Keratinocyte (primary cell): ENCODE measurements around the gene SGCG. TPM values are rescaled to one million over a fixed set of nuclear protein-coding genes. Genes with fewer than 3 reads are reported as not detected.

ENCODE experiments used
- DNase-seq: peaks from one replicate; pipeline ENCODE4 v3.0.0-alpha.2; 2011; ENCODE audit warnings: low read depth, missing footprints, low spot score
- FAIRE-seq: peaks from 2 replicates; lab custom pipeline; 2011; peaks lifted over from hg19 to GRCh38; lab: Jason Lieb, UNC
- H2AFZ ChIP-seq: 2 replicates; pipeline ENCODE4 v1.6.0; 2012; ENCODE audit warnings: low read length, control low read depth, inconsistent platforms; ENCODE audit not compliant: control insufficient read depth
- H3K27ac ChIP-seq: 2 replicates; pipeline ENCODE4 v1.5.1; 2011; ENCODE audit warnings: low read length; ENCODE audit not compliant: control insufficient read depth, insufficient read depth
- H3K27me3 ChIP-seq: 3 replicates; pipeline ENCODE4 v1.6.0; 2011; ENCODE audit warnings: low read length; ENCODE audit not compliant: control insufficient read depth, insufficient read depth; ENCODE audit errors: extremely low read depth
- H3K36me3 ChIP-seq, 2 experiments: 2 replicates in 1 of 2; 3 replicates in 1 of 2; pipeline ENCODE4 v1.5.1; 2011; ENCODE audit warnings: low read length in 2 of 2, mild to moderate bottlenecking in 1 of 2; ENCODE audit not compliant: control insufficient read depth in 2 of 2, insufficient read depth in 2 of 2; ENCODE audit errors: extremely low read depth in 1 of 2
- H3K4me1 ChIP-seq: 3 replicates; pipeline ENCODE4 v1.5.1; 2011; ENCODE audit warnings: low read length; ENCODE audit not compliant: control insufficient read depth, insufficient read depth; ENCODE audit errors: extremely low read depth
- H3K4me2 ChIP-seq: 3 replicates; pipeline ENCODE4 v1.6.0; 2011; ENCODE audit warnings: low read depth, low read length; ENCODE audit not compliant: control insufficient read depth, insufficient read depth; ENCODE audit errors: extremely low read depth
- H3K4me3 ChIP-seq, 3 experiments: fragments of 200-600 bp in 1 of 3; sonication (generic) in 1 of 3; 2 replicates in 2 of 3; 3 replicates in 1 of 3; pipeline ENCODE4 v1.5.1; 2011 to 2016; ENCODE audit warnings: low read length in 3 of 3, mild to moderate bottlenecking in 3 of 3, control low read depth in 2 of 3, inconsistent platforms in 1 of 3, low read depth in 1 of 3, mixed read lengths in 1 of 3, mixed run types in 1 of 3, moderate library complexity in 1 of 3; ENCODE audit not compliant: control insufficient read depth in 2 of 3, insufficient read depth in 2 of 3; ENCODE audit errors: extremely low read depth in 1 of 3
- H3K79me2 ChIP-seq: 2 replicates; pipeline ENCODE4 v1.6.0; 2012; ENCODE audit warnings: low read length; ENCODE audit not compliant: control insufficient read depth, insufficient read depth
- H3K9ac ChIP-seq: 3 replicates; pipeline ENCODE4 v1.6.0; 2011; ENCODE audit warnings: low read length; ENCODE audit not compliant: control insufficient read depth, insufficient read depth; ENCODE audit errors: extremely low read depth
- H3K9me1 ChIP-seq: 3 replicates; pipeline ENCODE4 v1.6.0; 2011; ENCODE audit warnings: low read length; ENCODE audit not compliant: control insufficient read depth, insufficient read depth; ENCODE audit errors: extremely low read depth
- H3K9me3 ChIP-seq: 2 replicates; pipeline ENCODE4 v1.5.1; 2012; ENCODE audit warnings: low read depth, low read length; ENCODE audit not compliant: control insufficient read depth
- H4K20me1 ChIP-seq: 3 replicates; pipeline ENCODE4 v1.6.0; 2011; ENCODE audit warnings: low read length; ENCODE audit not compliant: control insufficient read depth, insufficient read depth; ENCODE audit errors: extremely low read depth
- EZH2 ChIP-seq: IDR thresholded peaks from one replicate; pipeline ENCODE4 v1.6.1; 2012; ENCODE audit warnings: inconsistent platforms, mild to moderate bottlenecking, low read length, moderate library complexity
- dilution Hi-C: fragments of 300-500 bp; cut with MboI; formaldehyde crosslinking; loops from one replicate; pipeline ENCODE4 v1.7.0; 2020; ENCODE audit warnings: low sequenced_read_pairs; ENCODE audit not compliant: extremely low pct_ligation_motif_present
- polyA plus RNA-seq, 5 experiments: library from polyadenylated mRNA; depleted of rRNA in 3 of 5; stranded (reverse) in 3 of 5; stranded (forward) in 1 of 5; unstranded in 1 of 5; fragments of >200 nt; gene quantifications; 1 replicate in 1 of 5; 2 replicates in 3 of 5; 3 replicates in 1 of 5; pipeline versions ENCODE4 v1.2.1 to v1.2.3, GENCODE V29; 2011 to 2012; ENCODE audit warnings: missing spikeins in 2 of 5, low read depth in 1 of 5, low replicate concordance in 1 of 5
- TF ChIP-seq, protein P1 (sequence below), 3 experiments: IDR thresholded peaks in 1 of 3; conservative IDR thresholded peaks in 1 of 3; optimal IDR thresholded peaks in 1 of 3; 2 replicates in 2 of 3; 3 replicates in 1 of 3; pipeline versions ENCODE3 to v1.5.1; 2011; ENCODE audit warnings: low read length in 3 of 3, mild to moderate bottlenecking in 3 of 3, moderate library complexity in 2 of 3, control low read depth in 1 of 3, inconsistent platforms in 1 of 3; ENCODE audit not compliant: insufficient read depth in 2 of 3; ENCODE audit errors: extremely low read depth in 1 of 3

Gene SGCG
- polyA plus RNA-seq, 1 donor (not counting 4 experiments of a cell fraction or from before 2014, with no cell fraction given), result not detected

DNA sequence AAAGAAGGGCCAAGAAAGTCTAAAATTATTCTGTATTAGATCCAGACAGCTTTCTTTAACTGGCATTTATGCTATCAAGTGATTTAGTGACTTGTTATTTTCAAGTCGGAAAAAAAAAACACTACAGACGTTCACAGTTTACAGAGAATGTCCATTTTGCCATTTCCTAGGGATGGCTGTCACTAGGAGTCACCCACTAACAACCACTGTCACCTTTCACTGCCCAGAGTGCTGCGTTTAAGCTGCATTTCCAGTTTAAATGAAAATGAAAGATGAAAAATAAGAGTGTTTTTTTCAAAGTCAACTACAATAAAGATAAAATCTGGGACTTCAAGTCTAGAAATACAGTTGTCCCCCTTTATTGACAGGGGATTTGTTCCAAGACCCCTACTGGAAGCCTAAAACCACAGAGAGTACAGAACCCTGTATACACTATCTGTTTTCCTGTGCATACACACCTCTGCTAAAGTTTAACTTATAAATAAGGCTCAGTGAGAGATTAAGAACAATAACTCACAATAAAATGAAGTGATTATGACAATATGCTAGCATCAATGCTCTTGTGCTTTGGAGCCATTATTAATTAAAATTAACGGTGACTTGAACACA is 140.3 kb downstream of the SGCG start:
- dilution Hi-C loops, result no loop called here
- Histone ChIP-seq H3K27ac (peak overlapping the region; percentile 18), H3K79me2 (no peaks in the 10 kb centered on the region), H3K9me3 (no peaks in the 10 kb centered on the region), H3K36me3 (no peaks in the 10 kb centered on the region), H3K9ac (no peak overlapping the region), H3K4me3 (peak overlapping the region in 1 of 3 experiments; percentile 44), H3K4me1 (peaks cover 26% of the 10 kb centered on the region), H3K9me1 (no peaks in the 10 kb centered on the region), H2AFZ (peak overlapping the region; percentile 21), H3K4me2 (peak overlapping the region; percentile 84), H4K20me1 (no peaks in the 10 kb centered on the region), H3K27me3 (no peaks in the 10 kb centered on the region)
- DNase-seq (no peak), FAIRE-seq (no peak)
- TF ChIP-seq, protein P1, sequence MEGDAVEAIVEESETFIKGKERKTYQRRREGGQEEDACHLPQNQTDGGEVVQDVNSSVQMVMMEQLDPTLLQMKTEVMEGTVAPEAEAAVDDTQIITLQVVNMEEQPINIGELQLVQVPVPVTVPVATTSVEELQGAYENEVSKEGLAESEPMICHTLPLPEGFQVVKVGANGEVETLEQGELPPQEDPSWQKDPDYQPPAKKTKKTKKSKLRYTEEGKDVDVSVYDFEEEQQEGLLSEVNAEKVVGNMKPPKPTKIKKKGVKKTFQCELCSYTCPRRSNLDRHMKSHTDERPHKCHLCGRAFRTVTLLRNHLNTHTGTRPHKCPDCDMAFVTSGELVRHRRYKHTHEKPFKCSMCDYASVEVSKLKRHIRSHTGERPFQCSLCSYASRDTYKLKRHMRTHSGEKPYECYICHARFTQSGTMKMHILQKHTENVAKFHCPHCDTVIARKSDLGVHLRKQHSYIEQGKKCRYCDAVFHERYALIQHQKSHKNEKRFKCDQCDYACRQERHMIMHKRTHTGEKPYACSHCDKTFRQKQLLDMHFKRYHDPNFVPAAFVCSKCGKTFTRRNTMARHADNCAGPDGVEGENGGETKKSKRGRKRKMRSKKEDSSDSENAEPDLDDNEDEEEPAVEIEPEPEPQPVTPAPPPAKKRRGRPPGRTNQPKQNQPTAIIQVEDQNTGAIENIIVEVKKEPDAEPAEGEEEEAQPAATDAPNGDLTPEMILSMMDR (optimal IDR thresholded peaks at IDR 0.05 in 1 of 3, IDR thresholded peaks at IDR 0.05 in 1 of 3, conservative IDR thresholded peaks at IDR 0.05 in 1 of 3; ENCODE audit: extremely low read depth in 1 of 3, insufficient read depth in 2 of 3, low read length in 3 of 3), result no peak
- no peak for TF ChIP-seq EZH2

DNA sequence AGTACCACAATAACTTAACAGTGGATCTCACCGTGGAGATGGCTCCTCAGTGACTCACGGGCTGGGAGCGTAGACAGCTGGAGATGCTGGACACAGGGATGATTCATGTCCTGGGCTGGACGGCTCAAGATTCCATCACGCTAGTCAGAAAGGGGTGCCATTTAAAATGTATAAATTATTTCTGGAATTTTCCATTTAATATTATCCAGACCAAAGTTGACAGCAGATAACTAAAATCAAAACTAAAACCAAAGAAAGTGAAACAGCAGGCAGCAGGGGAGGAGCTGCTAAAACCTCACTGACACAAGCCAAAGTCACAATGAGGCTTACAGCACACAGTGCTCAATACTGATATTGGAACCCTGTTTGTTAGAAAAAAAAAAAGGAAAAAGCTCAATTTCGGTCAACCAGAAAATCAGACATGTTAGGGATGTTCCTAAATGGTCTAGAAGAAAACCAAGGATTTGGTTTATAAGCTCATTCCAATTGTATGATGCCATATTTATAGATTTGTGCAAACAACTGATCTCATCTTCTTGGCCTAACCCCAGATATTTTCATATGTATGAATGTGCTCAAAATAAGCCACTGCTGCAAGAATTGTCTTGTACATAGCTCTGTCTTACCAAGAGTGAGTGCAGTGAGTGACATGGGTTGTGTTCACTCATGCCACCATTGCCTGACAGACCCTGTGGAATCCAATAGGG is 140.9 kb downstream of the SGCG start:
- no peaks in the 10 kb centered on the region for H3K79me2 ChIP-seq
- DNase-seq (peak; percentile 26), FAIRE-seq (no peak)
- H3K9me3 ChIP-seq, result no peaks in the 10 kb centered on the region
- no peaks in the 10 kb centered on the region for H4K20me1 ChIP-seq
- no peak for TF ChIP-seq EZH2
- TF ChIP-seq, protein P1 (optimal IDR thresholded peaks at IDR 0.05 in 1 of 3, IDR thresholded peaks at IDR 0.05 in 1 of 3, conservative IDR thresholded peaks at IDR 0.05 in 1 of 3; ENCODE audit: extremely low read depth in 1 of 3, insufficient read depth in 2 of 3, low read length in 3 of 3), result no peak
- H3K4me1 ChIP-seq, result peaks cover 26% of the 10 kb centered on the region
- H3K4me2 ChIP-seq, result peak overlapping the region; percentile 84
- H3K27me3 ChIP-seq, result no peaks in the 10 kb centered on the region
- H3K9me1 ChIP-seq, result no peaks in the 10 kb centered on the region
- H3K9ac ChIP-seq, result peak overlapping the region; percentile 35
- dilution Hi-C loops, result no loop called here
- no peaks in the 10 kb centered on the region for H3K36me3 ChIP-seq
- peak overlapping the region; percentile 83 for H3K27ac ChIP-seq
- peak overlapping the region; percentile 54 for H2AFZ ChIP-seq
- H3K4me3 ChIP-seq, result peak overlapping the region in 2 of 3 experiments; percentile 35 to 44
